WTC11 (cell line): ENCODE data around the gene SBK1. TPM values are rescaled to one million over a fixed set of nuclear protein-coding genes. Genes with fewer than 3 reads are reported as not detected.

ENCODE experiments used
- ATAC-seq: fragments of 200-7000 bp; cut with Tn5 transposase; 2 replicates; pipeline ENCODE4 v1.10.0; 2021; ENCODE audit warnings: mild to moderate bottlenecking, moderate library complexity
- CTCF ChIA-PET: fragments of 300-600 bp; sonication (Branson Sonifier 250); formaldehyde crosslinking; loops from one replicate; lab custom pipeline; 2021; ENCODE audit warnings: antibody characterized with exemption; lab: Charles Lee
- POLR2A ChIA-PET: fragments of 350-600 bp; sonication (Branson Sonifier 250); formaldehyde crosslinking; loops from one replicate; lab custom pipeline; 2021; ENCODE audit warnings: antibody characterized with exemption; lab: Charles Lee
- DNase-seq: peaks from one replicate; pipeline ENCODE4 v3.0.0; 2021; ENCODE audit warnings: low spot score
- H3K27ac Mint-ChIP-seq: 2 replicates; pipeline ENCODE4 v1.8.0; 2021; ENCODE audit warnings: mixed read lengths
- H3K27me3 Mint-ChIP-seq: 2 replicates; pipeline ENCODE4 v1.8.0; 2021; ENCODE audit warnings: low read depth, mild to moderate bottlenecking, moderate library complexity, mixed read lengths
- H3K36me3 Mint-ChIP-seq: 2 replicates; pipeline ENCODE4 v1.8.0; 2021; ENCODE audit warnings: mixed read lengths
- H3K4me1 Mint-ChIP-seq: 2 replicates; pipeline ENCODE4 v1.8.0; 2022; ENCODE audit warnings: mixed read lengths
- H3K4me3 Mint-ChIP-seq: 2 replicates; pipeline ENCODE4 v1.8.0; 2021; ENCODE audit warnings: mild to moderate bottlenecking, moderate library complexity, mixed read lengths
- H3K9me3 Mint-ChIP-seq: 2 replicates; pipeline ENCODE4 v1.8.0; 2021; ENCODE audit warnings: mixed read lengths
- ARID4B ChIP-seq: sonication (generic); formaldehyde crosslinking; IDR thresholded peaks from 2 replicates; pipeline ENCODE4 v1.8.0; 2023; ENCODE audit warnings: missing genetic modification reagents, mild to moderate bottlenecking, borderline replicate concordance
- E2F5 ChIP-seq: sonication (generic); formaldehyde crosslinking; IDR thresholded peaks from 2 replicates; pipeline ENCODE4 v1.8.1; 2022; ENCODE audit warnings: mild to moderate bottlenecking, moderate library complexity, missing genetic modification reagents
- FOXP1 ChIP-seq: sonication (generic); formaldehyde crosslinking; IDR thresholded peaks from 2 replicates; pipeline ENCODE4 v1.8.0; 2022; ENCODE audit warnings: missing genetic modification reagents, mild to moderate bottlenecking, moderate library complexity, borderline replicate concordance
- FOXP4 ChIP-seq: sonication (generic); formaldehyde crosslinking; IDR thresholded peaks from 2 replicates; pipeline ENCODE4 v1.8.0; 2022; ENCODE audit warnings: mild to moderate bottlenecking, missing genetic modification reagents
- HMGA2 ChIP-seq: fragments of 250-450 bp; sonication (Bioruptor Pico); IDR thresholded peaks from 2 replicates; pipeline ENCODE4 v1.4.0; 2021; ENCODE audit warnings: mild to moderate bottlenecking, moderate library complexity
- HMGXB4 ChIP-seq: sonication (generic); formaldehyde crosslinking; IDR thresholded peaks from 2 replicates; pipeline ENCODE4 v1.8.1; 2023; ENCODE audit warnings: mild to moderate bottlenecking, moderate library complexity, missing genetic modification reagents
- SMAD3 ChIP-seq: sonication (generic); formaldehyde crosslinking; IDR thresholded peaks from 2 replicates; pipeline ENCODE4 v1.8.0; 2022; ENCODE audit warnings: missing genetic modification reagents, mild to moderate bottlenecking, borderline replicate concordance
- TEAD1 ChIP-seq: sonication (generic); formaldehyde crosslinking; IDR thresholded peaks from 2 replicates; pipeline ENCODE4 v1.8.0; 2022; ENCODE audit warnings: mild to moderate bottlenecking, missing genetic modification reagents
- USF1 ChIP-seq: sonication (generic); formaldehyde crosslinking; IDR thresholded peaks from 2 replicates; pipeline ENCODE4 v1.8.0; 2022; ENCODE audit warnings: mild to moderate bottlenecking, missing genetic modification reagents
- ZBTB21 ChIP-seq: sonication (generic); formaldehyde crosslinking; IDR thresholded peaks from 2 replicates; pipeline ENCODE4 v1.8.1; 2023; ENCODE audit warnings: mild to moderate bottlenecking, missing genetic modification reagents, borderline replicate concordance
- ZNF121 ChIP-seq: sonication (generic); formaldehyde crosslinking; IDR thresholded peaks from 2 replicates; pipeline ENCODE4 v1.8.0; 2023; ENCODE audit warnings: missing genetic modification reagents
- ZNF396 ChIP-seq: fragments of 250-450 bp; sonication (Bioruptor Pico); IDR thresholded peaks from 2 replicates; pipeline ENCODE4 v1.8.0; 2021; ENCODE audit warnings: mild to moderate bottlenecking, moderate library complexity, borderline replicate concordance
- ZNF425 ChIP-seq: fragments of 250-450 bp; sonication (Bioruptor Pico); conservative IDR thresholded peaks from 2 replicates; pipeline ENCODE4 v1.9.0; 2021; ENCODE audit warnings: mild to moderate bottlenecking
- total RNA-seq: library from RNA; stranded (reverse); gene quantifications from 3 replicates; pipeline ENCODE4 v1.2.3, GENCODE V29; 2021

The SBK1 gene
- total RNA-seq, 1 experiment from 2014 or later = 85.7 TPM

GRCh38 chr16:28297784-28298510 is 5.6 kb downstream of the SBK1 start:
- Mint-ChIP-seq H3K4me3 (no peak overlapping the region), H3K4me1 (peaks cover 49% of the 10 kb centered on the region), H3K36me3 (peaks cover 21% of the 10 kb centered on the region), H3K27me3 (no peaks in the 10 kb centered on the region), H3K27ac (peak overlapping the region; percentile 77), H3K9me3 (no peaks in the 10 kb centered on the region)
- TF ChIP-seq FOXP4 (CRISPR knock-in tag) (no peak), ZNF121 (CRISPR knock-in tag) (0 out of 2 replicates have a peak, but pooled peaks have one; percentile 49), FOXP1 (CRISPR knock-in tag) (0 out of 2 replicates have a peak, but pooled peaks have one; percentile 10)
- CTCF ChIA-PET = interaction anchor here (1.0 to 3.0 kb wide), 8 partner anchors 14 to 29 kb away, joined by 3 to 27 read pairs (median 6); no protein-coding TSS in a partner anchor
- peak; percentile 6 for ATAC-seq
- POLR2A ChIA-PET = interaction anchor here (0.9 kb wide), 1 partner anchor 19 kb away, joined by 3 read pairs; no protein-coding TSS in a partner anchor
- DNase-seq = no peak

GRCh38 chr16:28298511-28298878 is 6.2 kb downstream of the SBK1 start:
- Mint-ChIP-seq H3K4me1 (peaks cover 49% of the 10 kb centered on the region), H3K9me3 (no peaks in the 10 kb centered on the region), H3K36me3 (peaks cover 21% of the 10 kb centered on the region), H3K27ac (peak overlapping the region; percentile 66)
- ATAC-seq (peak; percentile 88), DNase-seq (peak; percentile 58)
- TF ChIP-seq HMGXB4 (CRISPR knock-in tag) = no peak
- peak; percentile 41; the same call in 1 of the 2 replicates for TF ChIP-seq ZBTB21 (CRISPR knock-in tag)
- no peak for TF ChIP-seq E2F5
- no peak for TF ChIP-seq ZNF425
- peak; percentile 25; the same call in 1 of the 2 replicates for TF ChIP-seq TEAD1
- TF ChIP-seq SMAD3 = no peak
- no peak for TF ChIP-seq USF1
- 0 out of 2 replicates have a peak, but pooled peaks have one; percentile 26 for TF ChIP-seq ARID4B (CRISPR knock-in tag)
- TF ChIP-seq HMGA2 (CRISPR knock-in tag) = no peak
- no peak for TF ChIP-seq ZNF396
- TF ChIP-seq, all 79 proteins: peak for 3
- H3K4me3 Mint-ChIP-seq = no peak overlapping the region
- no peaks in the 10 kb centered on the region for H3K27me3 Mint-ChIP-seq
- POLR2A ChIA-PET = interaction anchor here (0.6 to 0.9 kb wide), 2 partner anchors 19 to 115 kb away, joined by 3 to 4 read pairs; no protein-coding TSS in a partner anchor
- CTCF ChIA-PET = interaction anchor here (1.0 to 3.0 kb wide), 7 partner anchors 14 to 28 kb away, joined by 3 to 27 read pairs (median 5); no protein-coding TSS in a partner anchor
